ENCODE results near the gene MYCBP2. TPM values are rescaled to one million over a fixed set of nuclear protein-coding genes. Genes with fewer than 3 reads are reported as not detected.

Gene MYCBP2
- total RNA-seq, 4 donors from 2014 or later, result 115 to 165 (median 131) TPM

GRCh38 chr13:77176350-77176749 lies 150.5 kb downstream of the MYCBP2 start:
- no peak for DNase-seq
- Histone ChIP-seq H3K4me3 (replicated peaks in 1 of 3) (no peak overlapping the region), H3K9me3 (no peaks in the 10 kb centered on the region), H3K27me3 (no peaks in the 10 kb centered on the region), H3K4me1 (no peaks in the 10 kb centered on the region), H3K27ac (no peak overlapping the region), H3K36me3 (peaks cover 23 to 47% of the 10 kb centered on the region in 2 donors)
- intact Hi-C loops (cut with DNase I), result no loop called here
- no peak for TF ChIP-seq POLR2A (IDR thresholded peaks at IDR 0.05)
- TF ChIP-seq CTCF (IDR thresholded peaks at IDR 0.05), result no peak
- WGBS, 2 donors, result 92 to 97% methylated on average over 2 of the region's 2 CpGs

- no peaks in the 10 kb centered on the region for H3K9me3 ChIP-seq
- DNase-seq, result no peak
- peaks cover 16 to 35% of the 10 kb centered on the region in 2 donors for H3K36me3 ChIP-seq
- no peaks in the 10 kb centered on the region for H3K4me1 ChIP-seq
- no peaks in the 10 kb centered on the region for H3K27me3 ChIP-seq
- WGBS, 2 donors, result 93 to 97% methylated on average over 4 of the region's 4 CpGs
- intact Hi-C loops (cut with DNase I), result no loop called here
- no peak overlapping the region for H3K4me3 ChIP-seq (replicated peaks in 1 of 3)
- TF ChIP-seq CTCF (IDR thresholded peaks at IDR 0.05), result no peak
- TF ChIP-seq POLR2A (IDR thresholded peaks at IDR 0.05), result no peak
- no peak overlapping the region for H3K27ac ChIP-seq
Measured at GRCh38 chr13:77172650-77173049, 154.2 kb downstream of the MYCBP2 start.

GRCh38 chr13:77171451-77171850 lies 155.4 kb downstream of the MYCBP2 start:
- 95 to 96% methylated on average over 2 of the region's 2 CpGs for WGBS, 2 donors
- intact Hi-C loops (cut with DNase I), result no loop called here

GRCh38 chr13:77168237-77168636 lies 158.7 kb downstream of the MYCBP2 start:
- Histone ChIP-seq H3K36me3 (peaks cover 30 to 51% of the 10 kb centered on the region in 2 donors), H3K4me3 (replicated peaks in 1 of 3) (no peak overlapping the region), H3K27ac (no peak overlapping the region), H3K4me1 (no peaks in the 10 kb centered on the region), H3K27me3 (no peaks in the 10 kb centered on the region), H3K9me3 (no peaks in the 10 kb centered on the region)
- 94 to 96% methylated on average over 6 of the region's 6 CpGs for WGBS, 2 donors
- TF ChIP-seq CTCF (IDR thresholded peaks at IDR 0.05) (no peak), POLR2A (IDR thresholded peaks at IDR 0.05) (no peak)
- intact Hi-C loops (cut with DNase I), result no loop called here
- no peak for DNase-seq

More at GRCh38 chr13:77171451-77171850, 155.4 kb downstream of the MYCBP2 start:
- TF ChIP-seq POLR2A (IDR thresholded peaks at IDR 0.05) (no peak), CTCF (IDR thresholded peaks at IDR 0.05) (no peak)
- peaks cover 20 to 35% of the 10 kb centered on the region in 2 donors for H3K36me3 ChIP-seq
- no peaks in the 10 kb centered on the region for H3K9me3 ChIP-seq
- no peak for DNase-seq
- H3K4me1 ChIP-seq, result no peaks in the 10 kb centered on the region
- H3K27ac ChIP-seq, result no peak overlapping the region
- H3K27me3 ChIP-seq, result no peaks in the 10 kb centered on the region
- no peak overlapping the region for H3K4me3 ChIP-seq (replicated peaks in 1 of 3)

- H3K4me3 ChIP-seq (replicated peaks in 1 of 3), result no peak overlapping the region
Measured at GRCh38 chr13:77150651-77151050, 176.2 kb downstream of the MYCBP2 start.

More at GRCh38 chr13:77150651-77151050, 176.2 kb downstream of the MYCBP2 start:
- no peak overlapping the region for H3K27ac ChIP-seq
- no peak for TF ChIP-seq CTCF (IDR thresholded peaks at IDR 0.05)
- TF ChIP-seq POLR2A (IDR thresholded peaks at IDR 0.05), result no peak
- intact Hi-C loops (cut with DNase I), result no loop called here
- H3K36me3 ChIP-seq, result no peaks in the 10 kb centered on the region
- no peak for DNase-seq
- no peaks in the 10 kb centered on the region for H3K9me3 ChIP-seq
- no peaks in the 10 kb centered on the region for H3K4me1 ChIP-seq
- no peaks in the 10 kb centered on the region for H3K27me3 ChIP-seq
- 91 to 98% methylated on average over 1 of the region's 1 CpG for whole genome bisulfite sequencing, 2 donors
